Dendritic cell treated with granulocyte-macrophage colony-stimulating factor and Interleukin-4, amounts not matched to agents 40 ng/mL and 50 ng/mL, for 4 days (primary cell): ENCODE measurements around the gene USP1.

Experiments
- H3K27ac Mint-ChIP-seq: one replicate; pipeline ENCODE4 v1.8.0; 2022; ENCODE audit warnings: mild to moderate bottlenecking, mixed read lengths
- H3K27me3 Mint-ChIP-seq: one replicate; pipeline ENCODE4 v1.8.0; 2022; ENCODE audit warnings: mild to moderate bottlenecking, mixed read lengths
- H3K36me3 Mint-ChIP-seq: one replicate; pipeline ENCODE4 v1.8.0; 2022; ENCODE audit warnings: low read depth, mixed read lengths
- H3K4me1 Mint-ChIP-seq: one replicate; pipeline ENCODE4 v1.8.0; 2022; ENCODE audit warnings: low read depth, mixed read lengths
- H3K4me3 Mint-ChIP-seq: one replicate; pipeline ENCODE4 v1.8.0; 2022; ENCODE audit warnings: mild to moderate bottlenecking, moderate library complexity, mixed read lengths
- H3K9me3 Mint-ChIP-seq: one replicate; pipeline ENCODE4 v1.8.0; 2022; ENCODE audit warnings: mixed read lengths
- intact Hi-C: fragments of 100-400 bp; cut with micrococcal nuclease; formaldehyde crosslinking; loops from one replicate; pipeline ENCODE4 v1.15.0; 2022

The USP1 gene

GRCh38 chr1:62436466-62437272, at the start of gene USP1:
USP1 (plus strand) TSS chr1:62437049; CDS start chr1:62439868, 2,819 bp downstream.
- peak within 1 kb of the TSS; percentile 94 for H3K4me3 Mint-ChIP-seq
- H3K4me1 Mint-ChIP-seq = peaks cover 35% of the 10 kb centered on the region
- H3K27ac Mint-ChIP-seq = peak within 1 kb of the TSS; percentile 99
- peaks cover 19% of the 10 kb centered on the region for H3K36me3 Mint-ChIP-seq
- H3K9me3 Mint-ChIP-seq = no peaks in the 10 kb centered on the region
- no peaks in the 10 kb centered on the region for H3K27me3 Mint-ChIP-seq
- intact Hi-C loops = loop anchor here (2.0 to 10.0 kb wide), 3 partner anchors 348 to 1362 kb away; partner anchors contain the start of genes ALG6 and ATG4C

GRCh38 chr1:62389531-62389930, 47.3 kb upstream of the USP1 start:
- no peak overlapping the region for H3K27ac Mint-ChIP-seq
- no peaks in the 10 kb centered on the region for H3K9me3 Mint-ChIP-seq
- intact Hi-C loops = no loop called here

GRCh38 chr1:62390071-62390470, 46.8 kb upstream of the USP1 start:
- Mint-ChIP-seq H3K9me3 (no peaks in the 10 kb centered on the region), H3K27ac (no peak overlapping the region), H3K36me3 (no peaks in the 10 kb centered on the region), H3K27me3 (peaks cover 1% of the 10 kb centered on the region), H3K4me1 (no peaks in the 10 kb centered on the region), H3K4me3 (no peak overlapping the region)
- intact Hi-C loops = no loop called here

More at GRCh38 chr1:62389531-62389930, 47.3 kb upstream of the USP1 start:
- Mint-ChIP-seq H3K4me3 (no peak overlapping the region), H3K36me3 (no peaks in the 10 kb centered on the region), H3K27me3 (peaks cover 1% of the 10 kb centered on the region), H3K4me1 (no peaks in the 10 kb centered on the region)

- no peaks in the 10 kb centered on the region for H3K36me3 Mint-ChIP-seq
- H3K4me3 Mint-ChIP-seq = no peak overlapping the region
- intact Hi-C loops = no loop called here
Observed at GRCh38 chr1:62391369-62391971, 45.4 kb upstream of the USP1 start.

GRCh38 chr1:62392951-62393350, 43.9 kb upstream of the USP1 start:
- H3K27me3 Mint-ChIP-seq = no peaks in the 10 kb centered on the region
- H3K4me1 Mint-ChIP-seq = no peaks in the 10 kb centered on the region
- no peak overlapping the region for H3K4me3 Mint-ChIP-seq
- H3K36me3 Mint-ChIP-seq = no peaks in the 10 kb centered on the region
- no peak overlapping the region for H3K27ac Mint-ChIP-seq
- intact Hi-C loops = no loop called here
- no peaks in the 10 kb centered on the region for H3K9me3 Mint-ChIP-seq

More at GRCh38 chr1:62391369-62391971, 45.4 kb upstream of the USP1 start:
- H3K27me3 Mint-ChIP-seq = peaks cover 1% of the 10 kb centered on the region
- H3K9me3 Mint-ChIP-seq = no peaks in the 10 kb centered on the region
- no peak overlapping the region for H3K27ac Mint-ChIP-seq
- H3K4me1 Mint-ChIP-seq = no peaks in the 10 kb centered on the region

- no peaks in the 10 kb centered on the region for H3K4me1 Mint-ChIP-seq
- H3K36me3 Mint-ChIP-seq = no peaks in the 10 kb centered on the region
- no peak overlapping the region for H3K4me3 Mint-ChIP-seq
- no peaks in the 10 kb centered on the region for H3K9me3 Mint-ChIP-seq
- no peak overlapping the region for H3K27ac Mint-ChIP-seq
- intact Hi-C loops = no loop called here
- no peaks in the 10 kb centered on the region for H3K27me3 Mint-ChIP-seq
Observed at GRCh38 chr1:62394646-62395045, 42.2 kb upstream of the USP1 start.

GRCh38 chr1:62395291-62395690, 41.6 kb upstream of the USP1 start:
- intact Hi-C loops = no loop called here

GRCh38 chr1:62396871-62397270, 40.0 kb upstream of the USP1 start:
- H3K4me1 Mint-ChIP-seq = no peaks in the 10 kb centered on the region
- intact Hi-C loops = no loop called here
- H3K4me3 Mint-ChIP-seq = no peak overlapping the region

More at GRCh38 chr1:62395291-62395690, 41.6 kb upstream of the USP1 start:
- no peak overlapping the region for H3K4me3 Mint-ChIP-seq
- H3K27me3 Mint-ChIP-seq = no peaks in the 10 kb centered on the region
- H3K9me3 Mint-ChIP-seq = no peaks in the 10 kb centered on the region
- no peak overlapping the region for H3K27ac Mint-ChIP-seq
- H3K4me1 Mint-ChIP-seq = no peaks in the 10 kb centered on the region
- no peaks in the 10 kb centered on the region for H3K36me3 Mint-ChIP-seq

GRCh38 chr1:62397301-62397700, 39.5 kb upstream of the USP1 start:
- Mint-ChIP-seq H3K27ac (no peak overlapping the region), H3K4me3 (no peak overlapping the region), H3K9me3 (no peaks in the 10 kb centered on the region), H3K4me1 (no peaks in the 10 kb centered on the region), H3K36me3 (no peaks in the 10 kb centered on the region), H3K27me3 (no peaks in the 10 kb centered on the region)
- intact Hi-C loops = no loop called here

More at GRCh38 chr1:62396871-62397270, 40.0 kb upstream of the USP1 start:
- Mint-ChIP-seq H3K27me3 (no peaks in the 10 kb centered on the region), H3K36me3 (no peaks in the 10 kb centered on the region), H3K27ac (no peak overlapping the region), H3K9me3 (no peaks in the 10 kb centered on the region)

GRCh38 chr1:62398377-62398776, 38.5 kb upstream of the USP1 start:
- Mint-ChIP-seq H3K9me3 (no peaks in the 10 kb centered on the region), H3K27ac (no peak overlapping the region), H3K4me1 (no peaks in the 10 kb centered on the region), H3K27me3 (no peaks in the 10 kb centered on the region), H3K4me3 (no peak overlapping the region), H3K36me3 (no peaks in the 10 kb centered on the region)
- intact Hi-C loops = no loop called here

GRCh38 chr1:62401034-62401760, 35.7 kb upstream of the USP1 start:
- intact Hi-C loops = loop anchor here (10.0 kb wide), 1 partner anchor 106 kb away; no protein-coding TSS in a partner anchor

GRCh38 chr1:62405247-62405646, 31.6 kb upstream of the USP1 start:
- intact Hi-C loops = loop anchor here (10.0 kb wide), 1 partner anchor 110 kb away; no protein-coding TSS in a partner anchor
- Mint-ChIP-seq H3K4me1 (no peaks in the 10 kb centered on the region), H3K36me3 (no peaks in the 10 kb centered on the region), H3K9me3 (no peaks in the 10 kb centered on the region), H3K27ac (no peak overlapping the region), H3K27me3 (no peaks in the 10 kb centered on the region), H3K4me3 (no peak overlapping the region)

More at GRCh38 chr1:62401034-62401760, 35.7 kb upstream of the USP1 start:
- H3K27me3 Mint-ChIP-seq = no peaks in the 10 kb centered on the region
- H3K27ac Mint-ChIP-seq = no peak overlapping the region
- no peaks in the 10 kb centered on the region for H3K4me1 Mint-ChIP-seq
- no peak overlapping the region for H3K4me3 Mint-ChIP-seq
- no peaks in the 10 kb centered on the region for H3K9me3 Mint-ChIP-seq
- no peaks in the 10 kb centered on the region for H3K36me3 Mint-ChIP-seq

- intact Hi-C loops = loop anchor here (2.0 to 10.0 kb wide), 2 partner anchors 112 to 324 kb away; no protein-coding TSS in a partner anchor
Observed at GRCh38 chr1:62406576-62406975, 30.3 kb upstream of the USP1 start.

More at GRCh38 chr1:62406576-62406975, 30.3 kb upstream of the USP1 start:
- H3K4me1 Mint-ChIP-seq = no peaks in the 10 kb centered on the region
- no peak overlapping the region for H3K27ac Mint-ChIP-seq
- no peak overlapping the region for H3K4me3 Mint-ChIP-seq
- H3K36me3 Mint-ChIP-seq = no peaks in the 10 kb centered on the region
- H3K27me3 Mint-ChIP-seq = no peaks in the 10 kb centered on the region
- no peaks in the 10 kb centered on the region for H3K9me3 Mint-ChIP-seq
